NOMO-1 treated with DMSO at 0.1 percent for 48 hours (cell line): ENCODE data around the gene CHST15.
"Not testable (repeated sequence)": the region's sequence is repeated elsewhere in the genome, so short reads cannot be mapped to it uniquely, and the experiment has no call there.

Experiments used
- DNase-seq: peaks from one replicate; lab custom pipeline; 2025; ENCODE audit not compliant: unreplicated experiment; lab: John Stamatoyannopoulos, UW

Gene CHST15

DNA sequence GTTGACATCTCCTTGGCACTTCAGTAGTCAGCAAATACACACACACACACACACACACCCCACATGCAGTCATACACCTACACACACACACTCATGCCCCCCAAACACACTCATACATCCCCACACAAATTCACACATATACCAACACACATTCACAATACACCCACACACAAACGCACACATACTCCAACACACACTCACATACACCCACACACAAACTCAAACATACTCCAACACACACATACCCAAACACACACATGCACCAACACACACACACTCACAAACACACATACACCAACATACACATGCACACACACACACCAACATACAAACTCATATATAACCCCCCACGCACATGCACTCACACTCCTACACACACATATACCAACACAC, 31.4 kb upstream of the CHST15 start:
- no peak for DNase-seq

DNA sequence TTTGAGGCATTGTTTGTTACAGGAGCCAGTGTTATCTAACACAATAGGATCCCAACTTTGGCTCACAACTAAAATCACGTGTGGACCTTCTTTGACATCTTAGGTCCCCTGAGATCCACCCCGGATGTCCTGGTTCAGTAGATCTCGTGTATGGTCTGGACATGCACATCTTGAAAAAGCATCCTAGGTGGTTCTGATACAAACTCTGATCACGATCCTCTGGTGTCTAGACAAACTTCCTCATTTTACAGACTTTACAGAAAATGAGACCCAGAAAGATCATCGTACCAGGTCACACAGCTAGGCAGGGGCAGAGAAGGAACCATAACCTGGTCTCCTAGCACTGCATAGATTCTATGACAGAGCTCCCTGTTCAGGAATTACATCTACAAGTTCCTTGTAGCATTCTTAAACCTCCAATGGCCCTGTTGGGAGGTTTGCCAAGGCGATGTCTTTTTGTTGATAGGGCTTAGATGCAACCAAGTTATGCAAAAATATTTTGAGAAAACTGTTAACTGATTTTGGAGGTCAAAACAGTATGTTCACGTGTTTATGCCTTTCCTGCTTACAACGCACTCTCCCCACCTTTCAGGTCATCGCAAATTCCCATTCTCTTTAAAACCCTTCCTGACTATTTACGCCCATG, 30.8 kb upstream of the CHST15 start:
- DNase-seq = no peak

GRCh38 chr10:124123156-124123555, 29.8 kb upstream of the CHST15 start:
- DNase-seq = no peak

DNA sequence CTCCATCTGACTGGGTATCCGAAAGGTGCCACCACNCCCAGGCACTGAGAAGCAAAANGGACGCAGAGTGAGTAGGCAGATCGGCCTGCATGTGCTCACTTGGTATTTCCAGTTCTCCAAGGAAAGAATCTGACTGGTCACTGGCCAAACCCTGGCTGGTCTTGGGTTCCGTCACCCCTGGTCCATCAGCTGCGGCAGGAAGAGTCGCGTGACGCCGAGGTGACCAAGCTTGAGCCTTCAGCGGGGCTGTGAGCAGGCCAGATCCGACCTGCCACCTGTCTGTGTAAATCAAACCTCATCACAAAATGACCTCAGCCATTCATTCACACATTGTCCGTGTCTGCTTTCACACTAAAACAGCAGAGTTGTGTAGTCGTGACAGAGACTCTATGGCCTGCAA, 28.8 kb upstream of the CHST15 start:
- no peak for DNase-seq

- DNase-seq = no peak
Measured at GRCh38 chr10:124120410-124121061, 27.1 kb upstream of the CHST15 start.

- DNase-seq = no peak
Measured at GRCh38 chr10:124119946-124120345, 26.5 kb upstream of the CHST15 start.

DNA sequence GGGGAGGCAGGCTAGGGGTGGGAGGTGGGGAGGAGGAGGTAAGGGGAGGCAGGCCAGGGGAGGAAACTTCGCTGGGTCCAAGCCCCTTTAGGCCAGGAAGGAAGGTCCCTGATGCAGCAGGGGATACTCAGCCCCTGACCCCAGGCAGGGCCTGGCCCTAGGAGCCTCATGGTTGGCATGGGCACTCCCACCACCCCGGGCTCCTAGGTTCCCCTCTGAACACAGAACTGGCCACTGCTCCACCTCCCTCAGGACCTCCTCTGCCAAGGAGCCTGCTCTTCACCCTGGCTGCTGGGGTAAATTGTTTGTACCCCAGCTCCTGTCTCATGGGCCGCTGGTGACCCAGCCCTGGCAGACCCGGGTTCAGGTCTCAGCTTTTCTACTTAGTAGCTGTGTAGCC, 25.8 kb upstream of the CHST15 start:
- DNase-seq = no peak

- DNase-seq = no peak
Measured at GRCh38 chr10:124117833-124118232, 24.4 kb upstream of the CHST15 start.

GRCh38 chr10:124117511-124117785, 24.1 kb upstream of the CHST15 start:
- DNase-seq = no peak

GRCh38 chr10:124116771-124117510, 23.5 kb upstream of the CHST15 start:
- DNase-seq = no peak

GRCh38 chr10:124114696-124115095, 21.3 kb upstream of the CHST15 start:
- no peak for DNase-seq

- DNase-seq = no peak
Measured at GRCh38 chr10:124112891-124113580, 19.6 kb upstream of the CHST15 start.

- no peak for DNase-seq
Measured at GRCh38 chr10:124110882-124111281, 17.5 kb upstream of the CHST15 start.

DNA sequence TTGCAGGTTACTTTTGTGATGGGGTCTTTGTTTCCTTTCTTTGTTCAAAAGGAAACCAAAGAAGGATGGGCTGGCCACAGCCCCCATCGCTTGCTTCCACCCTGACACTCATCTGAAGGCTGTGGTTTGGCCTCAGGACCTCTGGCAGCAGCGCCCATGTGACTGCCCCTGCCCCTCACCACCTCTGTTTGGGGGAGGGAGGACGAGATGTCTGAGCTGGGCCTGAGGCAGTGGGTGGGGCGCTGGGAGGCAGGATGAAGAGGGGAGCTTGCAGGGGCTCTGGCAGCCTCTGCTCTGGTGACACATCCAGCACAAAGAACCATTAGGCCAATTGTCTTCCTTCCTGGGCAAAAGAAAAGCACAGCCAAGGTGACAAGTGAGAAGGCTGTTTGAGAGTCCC, 15.9 kb upstream of the CHST15 start:
- DNase-seq = no peak

GRCh38 chr10:124107072-124107471, 13.7 kb upstream of the CHST15 start:
- DNase-seq = no peak

GRCh38 chr10:124106241-124106879, 13.0 kb upstream of the CHST15 start:
- DNase-seq = no peak

DNA sequence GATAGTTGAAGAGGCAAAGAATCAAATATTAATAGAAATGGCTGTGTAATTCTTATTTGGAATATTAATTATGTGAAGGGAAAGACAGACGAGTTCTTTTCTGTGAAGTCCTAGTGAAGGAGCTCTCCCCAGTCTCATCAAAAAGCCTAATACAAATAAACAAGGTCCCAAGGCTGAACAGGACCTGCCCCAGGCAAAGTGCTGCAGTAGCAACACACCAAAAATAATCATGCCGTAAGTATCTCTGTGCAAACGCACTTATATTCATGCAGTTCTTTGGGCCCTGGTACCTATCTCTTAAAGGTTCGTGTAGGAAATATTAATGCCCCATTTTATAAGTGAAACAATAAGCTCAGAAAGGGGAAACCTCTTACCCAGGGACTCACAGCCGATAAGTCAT, 12.2 kb upstream of the CHST15 start:
- DNase-seq = no peak

GRCh38 chr10:124105045-124105444, 11.6 kb upstream of the CHST15 start:
- no peak for DNase-seq

DNA sequence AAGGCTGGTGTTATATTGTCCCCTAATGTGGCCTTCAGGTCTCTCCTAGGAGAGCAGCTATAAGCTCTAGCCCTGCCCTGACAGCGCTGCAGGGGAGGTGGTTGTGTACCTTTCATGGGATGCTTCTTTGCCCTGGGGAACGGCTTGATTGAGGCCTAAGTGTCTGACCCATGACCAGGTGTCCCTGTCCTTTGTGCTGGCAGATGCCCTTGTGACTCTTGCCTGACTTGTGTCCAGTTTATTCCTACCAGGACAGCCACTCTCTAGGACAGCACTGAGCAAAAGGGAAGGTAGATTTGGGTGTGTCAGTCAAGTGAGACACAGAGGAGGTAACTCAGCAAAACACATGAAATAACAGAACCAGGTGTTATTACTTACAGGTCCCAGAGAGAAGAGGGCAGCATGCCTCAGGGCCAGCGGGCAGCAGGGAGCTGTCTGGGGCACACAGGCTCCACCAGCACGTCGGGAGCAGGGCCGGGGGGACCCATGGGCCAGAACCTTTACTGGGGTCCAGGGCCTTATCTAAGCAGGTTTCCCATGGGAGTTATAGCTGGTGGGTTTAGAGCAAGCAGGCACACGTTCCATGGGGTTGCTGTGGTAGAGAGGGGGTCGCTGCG, 10.7 kb upstream of the CHST15 start:
- DNase-seq = no peak

DNA sequence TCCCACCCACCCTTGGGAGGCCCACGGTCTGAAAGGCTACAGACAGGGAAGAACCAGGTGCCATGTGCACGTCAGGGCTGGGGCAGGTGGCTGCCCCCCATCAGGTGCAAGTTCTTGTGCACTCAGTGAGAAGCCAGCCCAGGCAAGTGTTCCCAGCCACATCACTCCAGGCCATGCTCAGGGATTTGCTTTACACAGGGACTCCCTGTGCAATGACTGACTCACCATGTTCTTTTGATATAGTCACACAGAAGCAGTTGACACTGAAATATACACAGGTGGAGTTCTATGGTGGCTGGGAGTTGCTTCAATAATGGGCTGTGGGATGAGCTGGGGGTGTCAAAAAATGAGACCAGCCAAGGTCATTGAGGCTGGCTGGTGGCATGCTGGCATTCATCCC, 8.0 kb upstream of the CHST15 start:
- no peak for DNase-seq

- DNase-seq = not testable (repeated sequence)
Measured at GRCh38 chr10:124100651-124101050, 7.3 kb upstream of the CHST15 start.
